ENCODE data around the gene CACNA1S. TPM values are rescaled to one million over a fixed set of nuclear protein-coding genes. Genes with fewer than 3 reads are reported as not detected.

CACNA1S gene
- total RNA-seq, 2 donors from 2014 or later, result not detected

DNA sequence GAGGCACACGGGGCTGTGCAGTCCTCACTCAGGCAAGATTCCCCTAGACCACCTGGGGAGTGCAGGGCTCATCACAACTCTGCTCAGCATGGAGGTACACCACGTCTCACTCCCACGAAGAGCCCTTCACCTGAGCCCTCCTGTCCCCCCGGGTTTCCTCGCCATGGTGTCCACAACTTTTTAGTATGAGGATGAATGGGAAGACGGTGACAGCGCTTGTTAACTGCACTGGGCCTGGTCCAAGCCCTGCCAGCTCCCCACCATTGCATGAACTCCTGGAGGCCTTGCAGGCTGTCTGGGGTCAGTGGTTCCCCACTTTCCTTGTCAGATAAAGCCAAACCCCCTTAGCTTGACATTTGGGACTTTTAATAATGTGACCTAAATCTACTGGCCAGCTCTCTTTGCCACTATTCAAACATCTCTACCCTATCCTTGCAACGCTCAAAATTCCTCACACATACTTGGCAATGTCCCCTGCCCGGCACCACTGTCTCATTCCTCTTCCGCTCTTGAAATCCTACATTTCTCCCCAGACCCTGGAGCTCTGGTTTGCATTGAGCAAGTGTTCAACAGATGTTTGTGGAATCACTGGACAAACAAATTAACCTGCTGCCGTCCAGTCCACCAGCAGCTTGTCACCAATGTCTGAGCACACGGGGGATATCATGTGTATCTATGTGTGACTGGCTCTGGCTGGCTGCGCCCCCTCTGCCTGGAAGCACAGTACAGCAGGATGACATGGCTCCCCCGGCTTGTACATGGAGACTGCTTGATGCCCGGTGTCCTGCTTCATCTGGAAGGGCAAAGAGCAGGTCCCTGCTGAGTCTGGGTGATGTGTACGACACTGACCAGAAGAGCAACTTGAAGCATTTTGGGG lies 30.9 kb upstream of the CACNA1S start:
- ATAC-seq (ENCODE audit: insufficient number of reproducible peaks, low FRiP score, low read depth) (no peak), DNase-seq (ENCODE audit: low spot score) (no peak)
- Histone ChIP-seq H3K4me1 (ENCODE audit: control insufficient read depth in 1 of 2, low read depth in 2 of 2) (peaks cover 0 to 5% of the 10 kb centered on the region in 2 donors), H3K9me3 (no peaks in the 10 kb centered on the region), H3K27ac (no peak overlapping the region), H3K4me3 (no peak overlapping the region), H3K36me3 (peaks cover 27% of the 10 kb centered on the region), H3K27me3 (replicated peaks; ENCODE audit: insufficient read depth) (no peaks in the 10 kb centered on the region)
- TF ChIP-seq, protein P1, sequence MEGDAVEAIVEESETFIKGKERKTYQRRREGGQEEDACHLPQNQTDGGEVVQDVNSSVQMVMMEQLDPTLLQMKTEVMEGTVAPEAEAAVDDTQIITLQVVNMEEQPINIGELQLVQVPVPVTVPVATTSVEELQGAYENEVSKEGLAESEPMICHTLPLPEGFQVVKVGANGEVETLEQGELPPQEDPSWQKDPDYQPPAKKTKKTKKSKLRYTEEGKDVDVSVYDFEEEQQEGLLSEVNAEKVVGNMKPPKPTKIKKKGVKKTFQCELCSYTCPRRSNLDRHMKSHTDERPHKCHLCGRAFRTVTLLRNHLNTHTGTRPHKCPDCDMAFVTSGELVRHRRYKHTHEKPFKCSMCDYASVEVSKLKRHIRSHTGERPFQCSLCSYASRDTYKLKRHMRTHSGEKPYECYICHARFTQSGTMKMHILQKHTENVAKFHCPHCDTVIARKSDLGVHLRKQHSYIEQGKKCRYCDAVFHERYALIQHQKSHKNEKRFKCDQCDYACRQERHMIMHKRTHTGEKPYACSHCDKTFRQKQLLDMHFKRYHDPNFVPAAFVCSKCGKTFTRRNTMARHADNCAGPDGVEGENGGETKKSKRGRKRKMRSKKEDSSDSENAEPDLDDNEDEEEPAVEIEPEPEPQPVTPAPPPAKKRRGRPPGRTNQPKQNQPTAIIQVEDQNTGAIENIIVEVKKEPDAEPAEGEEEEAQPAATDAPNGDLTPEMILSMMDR (IDR thresholded peaks at IDR 0.05), result no peak

DNA sequence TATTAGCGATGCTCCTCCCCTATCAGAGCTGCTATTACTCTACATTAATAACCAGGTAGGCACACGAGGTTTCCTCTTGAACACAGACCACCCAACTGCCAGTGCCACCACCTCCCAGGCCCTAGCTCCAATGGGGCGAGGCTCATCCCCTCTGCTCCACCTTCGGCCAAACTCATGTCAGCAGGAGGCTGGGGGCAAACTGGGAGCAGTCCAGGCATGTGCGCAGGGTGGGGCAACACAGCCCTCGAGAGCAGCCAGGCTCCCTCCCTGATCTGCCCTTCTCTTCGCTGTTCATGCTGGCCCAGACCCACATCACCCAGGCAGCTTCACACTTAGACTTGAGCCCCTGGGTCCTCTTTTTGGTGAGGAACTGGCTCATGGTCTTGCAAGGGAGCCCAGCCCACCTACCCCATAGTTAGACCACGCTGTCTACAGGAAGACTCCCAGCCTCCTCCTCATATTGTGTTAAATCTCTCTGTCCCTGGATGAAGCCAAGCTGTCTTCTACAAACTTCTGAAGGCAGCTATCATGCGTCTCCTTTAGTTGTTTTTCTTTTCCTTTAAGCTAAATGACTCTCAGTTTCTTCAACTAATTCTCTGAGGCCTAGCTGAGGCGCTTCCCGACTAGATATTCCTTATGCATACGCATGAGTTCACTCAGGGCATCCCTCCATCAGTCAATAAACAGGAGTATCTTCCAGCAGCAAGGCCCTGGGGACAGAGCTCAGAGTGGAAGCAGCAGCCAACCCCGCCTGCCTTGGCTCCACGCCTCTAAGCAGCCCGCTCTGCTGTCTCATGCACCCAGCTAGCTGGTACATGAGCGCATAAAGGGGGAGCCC lies 30.0 kb upstream of the CACNA1S start:
- Histone ChIP-seq H3K36me3 (peaks cover 27% of the 10 kb centered on the region), H3K4me1 (ENCODE audit: control insufficient read depth in 1 of 2, low read depth in 2 of 2) (peaks cover 3 to 12% of the 10 kb centered on the region in 2 donors), H3K27ac (no peak overlapping the region), H3K27me3 (replicated peaks; ENCODE audit: insufficient read depth) (no peaks in the 10 kb centered on the region), H3K9me3 (no peaks in the 10 kb centered on the region), H3K4me3 (no peak overlapping the region)
- no peak for DNase-seq (ENCODE audit: low spot score)
- TF ChIP-seq, protein P1 (IDR thresholded peaks at IDR 0.05), result no peak
- no peak for ATAC-seq (ENCODE audit: insufficient number of reproducible peaks, low FRiP score, low read depth)

DNA sequence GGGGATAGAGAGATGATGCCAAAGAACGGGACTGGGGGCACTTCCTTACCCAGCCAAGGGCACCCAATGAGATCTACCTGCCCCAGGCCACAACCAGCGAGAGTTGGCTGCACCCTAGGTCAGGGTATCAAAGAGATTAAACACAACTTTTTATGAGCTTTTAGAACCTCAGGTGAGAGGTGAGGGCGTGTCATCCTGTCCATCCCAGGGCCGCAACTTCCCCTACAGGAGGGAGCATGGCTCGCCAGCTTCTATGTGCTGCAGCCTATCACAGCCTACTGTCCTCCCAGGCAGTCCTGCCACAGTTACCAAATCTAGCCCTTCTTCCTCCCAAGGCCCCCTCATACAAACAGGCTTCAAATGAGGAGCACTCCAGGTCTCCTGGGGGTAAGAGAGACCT lies 29.2 kb upstream of the CACNA1S start:
- ATAC-seq (ENCODE audit: insufficient number of reproducible peaks, low FRiP score, low read depth) (no peak), DNase-seq (ENCODE audit: low spot score) (no peak)
- Histone ChIP-seq H3K4me3 (no peak overlapping the region), H3K36me3 (peaks cover 24% of the 10 kb centered on the region), H3K9me3 (no peaks in the 10 kb centered on the region), H3K27me3 (replicated peaks; ENCODE audit: insufficient read depth) (no peaks in the 10 kb centered on the region), H3K4me1 (ENCODE audit: control insufficient read depth in 1 of 2, low read depth in 2 of 2) (peaks cover 9 to 18% of the 10 kb centered on the region in 2 donors), H3K27ac (no peak overlapping the region)
- TF ChIP-seq, protein P1 (IDR thresholded peaks at IDR 0.05), result no peak

DNA sequence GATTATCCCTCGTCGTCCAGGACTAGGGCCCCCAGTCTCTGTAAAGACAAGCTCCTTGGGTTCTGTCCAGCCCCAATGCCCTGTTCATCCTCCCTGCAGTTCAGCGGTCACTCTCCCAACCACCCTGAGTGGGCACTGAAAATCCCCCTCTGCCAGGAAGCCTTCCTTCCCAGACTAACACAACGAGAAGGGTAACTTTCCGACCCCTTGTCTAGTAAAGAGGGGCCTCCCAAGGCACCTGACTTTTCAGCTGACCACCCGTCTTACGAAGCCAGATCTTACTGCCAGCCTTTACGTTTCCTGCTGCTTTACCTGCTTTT lies 28.7 kb upstream of the CACNA1S start:
- TF ChIP-seq, protein P1 (IDR thresholded peaks at IDR 0.05), result no peak
- H3K4me3 ChIP-seq, result no peak overlapping the region
- ATAC-seq (ENCODE audit: insufficient number of reproducible peaks, low FRiP score, low read depth), result no peak
- H3K4me1 ChIP-seq (ENCODE audit: control insufficient read depth in 1 of 2, low read depth in 2 of 2), result peaks cover 9 to 18% of the 10 kb centered on the region in 2 donors
- no peaks in the 10 kb centered on the region for H3K27me3 ChIP-seq (replicated peaks; ENCODE audit: insufficient read depth)
- H3K27ac ChIP-seq, result no peak overlapping the region
- DNase-seq (ENCODE audit: low spot score), result no peak
- peaks cover 24% of the 10 kb centered on the region for H3K36me3 ChIP-seq
- no peaks in the 10 kb centered on the region for H3K9me3 ChIP-seq

DNA sequence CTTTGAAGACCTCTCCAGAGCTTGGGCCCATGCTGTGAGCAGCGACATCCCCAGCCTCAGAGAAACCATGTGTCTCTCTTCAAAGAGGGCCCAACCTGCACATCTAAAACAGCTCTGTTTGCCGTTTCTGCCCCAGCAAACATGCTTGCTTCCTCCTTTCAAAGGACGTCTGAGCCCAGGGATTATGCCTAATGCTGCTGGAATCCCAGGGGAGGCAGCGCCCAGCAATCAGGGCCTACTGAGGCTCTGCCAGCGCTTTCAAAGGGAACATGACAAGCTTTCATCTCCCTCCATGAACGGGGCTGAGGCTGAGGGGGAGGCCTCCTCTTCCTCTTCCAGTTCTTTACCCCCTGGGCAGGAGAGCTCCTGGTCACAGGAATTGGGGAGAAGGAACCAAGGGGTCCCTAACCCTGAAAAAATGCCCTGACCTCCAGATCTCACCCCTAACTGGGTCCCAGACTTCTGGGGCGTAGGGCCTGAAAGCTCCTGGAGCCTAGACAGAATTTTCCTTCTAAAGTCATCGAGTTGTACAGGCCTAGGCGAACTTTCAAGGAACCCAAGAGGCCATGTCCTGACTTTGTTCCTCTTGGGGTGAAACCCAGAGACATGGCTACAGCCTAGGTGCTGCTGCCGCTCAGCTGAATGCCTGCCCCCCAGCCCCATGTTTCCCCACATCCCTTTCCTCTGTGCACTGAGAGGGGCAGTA lies 28.2 kb upstream of the CACNA1S start:
- TF ChIP-seq, protein P1 (IDR thresholded peaks at IDR 0.05), result no peak
- H3K27ac ChIP-seq, result no peak overlapping the region
- H3K4me3 ChIP-seq, result no peak overlapping the region
- peaks cover 24% of the 10 kb centered on the region for H3K36me3 ChIP-seq
- no peaks in the 10 kb centered on the region for H3K9me3 ChIP-seq
- peaks cover 9 to 18% of the 10 kb centered on the region in 2 donors for H3K4me1 ChIP-seq (ENCODE audit: control insufficient read depth in 1 of 2, low read depth in 2 of 2)
- H3K27me3 ChIP-seq (replicated peaks; ENCODE audit: insufficient read depth), result no peaks in the 10 kb centered on the region
- no peak for DNase-seq (ENCODE audit: low spot score)
- no peak for ATAC-seq (ENCODE audit: insufficient number of reproducible peaks, low FRiP score, low read depth)

Data from thoracic aorta (tissue), 2 donors.